Fibroblast of lung (primary cell): ENCODE results near the gene KCNQ2.

Experiments
- EZH2 ChIP-seq: IDR thresholded peaks from 2 replicates; pipeline ENCODE4 v1.5.1; 2012; ENCODE audit warnings: low read length, control low read depth, mild to moderate bottlenecking; ENCODE audit errors: missing control alignments
- TF ChIP-seq, protein P1 (sequence below), 2 donors: IDR thresholded peaks in 1 of 2; conservative IDR thresholded peaks in 1 of 2; 1 replicate in 1 of 2; 2 replicates in 1 of 2; pipeline ENCODE4 v1.5.1; 2011 to 2012; ENCODE audit warnings: low read length in 2 of 2, control low read depth in 1 of 2, inconsistent platforms in 1 of 2, low read depth in 1 of 2, mild to moderate bottlenecking in 1 of 2

DNA sequence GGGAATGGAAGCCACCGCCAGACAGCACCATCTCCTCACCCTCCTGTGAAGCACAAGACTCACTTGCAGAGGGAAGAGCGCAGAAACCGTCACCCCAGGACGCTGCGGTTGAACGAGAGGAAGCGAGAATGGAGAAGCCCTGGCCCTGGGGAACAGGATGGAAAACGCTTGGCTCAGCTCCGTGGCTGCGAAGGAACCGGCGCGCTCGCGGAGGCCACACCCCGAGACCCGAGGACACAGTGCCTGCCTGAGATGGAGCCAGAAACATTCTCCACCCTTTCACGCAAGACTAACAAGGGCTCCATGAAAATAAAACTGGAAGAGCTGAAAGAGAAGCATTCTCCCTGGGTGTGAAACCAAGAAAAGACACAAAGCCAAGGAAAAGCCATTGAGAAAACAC is 86.0 kb downstream of the KCNQ2 start:
- TF ChIP-seq, protein P1, sequence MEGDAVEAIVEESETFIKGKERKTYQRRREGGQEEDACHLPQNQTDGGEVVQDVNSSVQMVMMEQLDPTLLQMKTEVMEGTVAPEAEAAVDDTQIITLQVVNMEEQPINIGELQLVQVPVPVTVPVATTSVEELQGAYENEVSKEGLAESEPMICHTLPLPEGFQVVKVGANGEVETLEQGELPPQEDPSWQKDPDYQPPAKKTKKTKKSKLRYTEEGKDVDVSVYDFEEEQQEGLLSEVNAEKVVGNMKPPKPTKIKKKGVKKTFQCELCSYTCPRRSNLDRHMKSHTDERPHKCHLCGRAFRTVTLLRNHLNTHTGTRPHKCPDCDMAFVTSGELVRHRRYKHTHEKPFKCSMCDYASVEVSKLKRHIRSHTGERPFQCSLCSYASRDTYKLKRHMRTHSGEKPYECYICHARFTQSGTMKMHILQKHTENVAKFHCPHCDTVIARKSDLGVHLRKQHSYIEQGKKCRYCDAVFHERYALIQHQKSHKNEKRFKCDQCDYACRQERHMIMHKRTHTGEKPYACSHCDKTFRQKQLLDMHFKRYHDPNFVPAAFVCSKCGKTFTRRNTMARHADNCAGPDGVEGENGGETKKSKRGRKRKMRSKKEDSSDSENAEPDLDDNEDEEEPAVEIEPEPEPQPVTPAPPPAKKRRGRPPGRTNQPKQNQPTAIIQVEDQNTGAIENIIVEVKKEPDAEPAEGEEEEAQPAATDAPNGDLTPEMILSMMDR (conservative IDR thresholded peaks at IDR 0.05 in 1 of 2, IDR thresholded peaks at IDR 0.05 in 1 of 2; ENCODE audit: low read depth in 1 of 2, low read length in 2 of 2), result no peak
- TF ChIP-seq EZH2, result no peak
